Lower leg skin (tissue), 3 donors: ENCODE results near the gene TNFRSF1B.

Experiments used
- POLR2A ChIP-seq, 2 donors: fragments of 450-650 bp; IDR thresholded peaks; one replicate each; pipeline ENCODE4 v1.6.1; 2016 to 2017; ENCODE audit warnings: antibody characterized with exemption in 2 of 2, mild to moderate bottlenecking in 1 of 2, moderate library complexity in 1 of 2
- TF ChIP-seq, protein P1 (sequence below), 3 donors: fragments of 450-650 bp; IDR thresholded peaks; one replicate each; pipeline ENCODE4 v1.5.1; 2016; ENCODE audit warnings: antibody characterized with exemption in 3 of 3, mild to moderate bottlenecking in 3 of 3, moderate library complexity in 2 of 3

- TF ChIP-seq, protein P1, sequence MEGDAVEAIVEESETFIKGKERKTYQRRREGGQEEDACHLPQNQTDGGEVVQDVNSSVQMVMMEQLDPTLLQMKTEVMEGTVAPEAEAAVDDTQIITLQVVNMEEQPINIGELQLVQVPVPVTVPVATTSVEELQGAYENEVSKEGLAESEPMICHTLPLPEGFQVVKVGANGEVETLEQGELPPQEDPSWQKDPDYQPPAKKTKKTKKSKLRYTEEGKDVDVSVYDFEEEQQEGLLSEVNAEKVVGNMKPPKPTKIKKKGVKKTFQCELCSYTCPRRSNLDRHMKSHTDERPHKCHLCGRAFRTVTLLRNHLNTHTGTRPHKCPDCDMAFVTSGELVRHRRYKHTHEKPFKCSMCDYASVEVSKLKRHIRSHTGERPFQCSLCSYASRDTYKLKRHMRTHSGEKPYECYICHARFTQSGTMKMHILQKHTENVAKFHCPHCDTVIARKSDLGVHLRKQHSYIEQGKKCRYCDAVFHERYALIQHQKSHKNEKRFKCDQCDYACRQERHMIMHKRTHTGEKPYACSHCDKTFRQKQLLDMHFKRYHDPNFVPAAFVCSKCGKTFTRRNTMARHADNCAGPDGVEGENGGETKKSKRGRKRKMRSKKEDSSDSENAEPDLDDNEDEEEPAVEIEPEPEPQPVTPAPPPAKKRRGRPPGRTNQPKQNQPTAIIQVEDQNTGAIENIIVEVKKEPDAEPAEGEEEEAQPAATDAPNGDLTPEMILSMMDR (IDR thresholded peaks at IDR 0.05): no peak
- TF ChIP-seq POLR2A (IDR thresholded peaks at IDR 0.05): no peak
These were observed 22.0 kb downstream of the TNFRSF1B start for GRCh38 chr1:12188657-12189327.
